ENCODE measurements around the gene ZDHHC1. TPM values are rescaled to one million over a fixed set of nuclear protein-coding genes. Genes with fewer than 3 reads are reported as not detected.

Gene ZDHHC1
- total and polyA plus RNA-seq, 7 donors = 1.7 to 11.0 (median 5.8) TPM

DNA sequence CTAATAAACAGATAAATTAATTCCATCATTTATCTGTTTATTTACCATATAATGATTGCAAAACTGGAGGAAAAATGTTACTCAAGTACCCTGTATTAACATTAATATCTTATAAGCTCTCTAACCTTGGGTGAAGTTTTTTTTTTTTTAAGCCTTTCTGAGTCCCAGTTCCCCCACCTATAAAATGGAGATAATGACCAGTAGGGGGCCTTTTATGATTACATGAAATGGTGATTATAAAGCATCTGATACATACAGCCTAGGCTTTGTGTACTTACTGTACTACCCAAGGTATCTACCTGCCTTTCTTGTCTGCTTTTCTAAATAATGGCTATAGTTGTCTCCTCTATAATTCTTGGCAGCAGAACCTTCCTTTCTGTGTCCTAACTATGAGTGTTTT, 67.1 kb downstream of the ZDHHC1 start:
- intact Hi-C loops (cut with DNase I) = loop anchor here in 1 of 2 donors (2.0 kb wide), 1 partner anchor 68 kb away; the partner anchor contains the start of gene ZDHHC1
- H3K27me3 ChIP-seq (ENCODE audit: insufficient read depth in 3 of 3, low read length in 2 of 3) = no peaks in the 10 kb centered on the region

DNA sequence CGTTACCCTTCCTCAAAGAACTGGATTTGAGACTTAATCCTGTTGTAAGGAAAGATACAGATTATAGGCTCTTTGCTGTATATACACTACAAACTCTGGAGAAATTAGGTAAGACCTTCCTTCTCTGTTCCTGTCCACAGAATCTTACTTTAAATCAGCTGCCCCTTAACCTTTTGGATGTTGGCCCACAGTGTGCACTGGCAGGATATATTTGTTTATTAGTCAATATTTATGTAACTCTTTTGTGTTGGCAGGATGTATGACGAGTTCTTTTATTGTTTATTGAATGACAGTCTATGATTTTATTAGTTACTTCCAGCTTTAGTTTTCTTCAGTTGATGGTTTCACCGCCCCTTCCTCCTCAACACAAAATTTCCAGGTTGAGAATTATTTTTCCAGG, 69.9 kb downstream of the ZDHHC1 start:
- DNase-seq (no peak), ATAC-seq (no peak)
- Histone ChIP-seq H3K9me3 (no peaks in the 10 kb centered on the region), H3K4me1 (no peaks in the 10 kb centered on the region), H3K27me3 (ENCODE audit: insufficient read depth in 3 of 3, low read length in 2 of 3) (no peaks in the 10 kb centered on the region), H3K36me3 (ENCODE audit: insufficient read depth in 1 of 2, low read depth in 1 of 2) (no peaks in the 10 kb centered on the region), H3K27ac (no peak overlapping the region), H3K4me3 (no peak overlapping the region)
- intact Hi-C loops (cut with DNase I) = no loop called here
- WGBS, 3 donors = 75 to 80% (median 79%) methylated on average over 3 of the region's 3 CpGs
- TF ChIP-seq, protein P1, sequence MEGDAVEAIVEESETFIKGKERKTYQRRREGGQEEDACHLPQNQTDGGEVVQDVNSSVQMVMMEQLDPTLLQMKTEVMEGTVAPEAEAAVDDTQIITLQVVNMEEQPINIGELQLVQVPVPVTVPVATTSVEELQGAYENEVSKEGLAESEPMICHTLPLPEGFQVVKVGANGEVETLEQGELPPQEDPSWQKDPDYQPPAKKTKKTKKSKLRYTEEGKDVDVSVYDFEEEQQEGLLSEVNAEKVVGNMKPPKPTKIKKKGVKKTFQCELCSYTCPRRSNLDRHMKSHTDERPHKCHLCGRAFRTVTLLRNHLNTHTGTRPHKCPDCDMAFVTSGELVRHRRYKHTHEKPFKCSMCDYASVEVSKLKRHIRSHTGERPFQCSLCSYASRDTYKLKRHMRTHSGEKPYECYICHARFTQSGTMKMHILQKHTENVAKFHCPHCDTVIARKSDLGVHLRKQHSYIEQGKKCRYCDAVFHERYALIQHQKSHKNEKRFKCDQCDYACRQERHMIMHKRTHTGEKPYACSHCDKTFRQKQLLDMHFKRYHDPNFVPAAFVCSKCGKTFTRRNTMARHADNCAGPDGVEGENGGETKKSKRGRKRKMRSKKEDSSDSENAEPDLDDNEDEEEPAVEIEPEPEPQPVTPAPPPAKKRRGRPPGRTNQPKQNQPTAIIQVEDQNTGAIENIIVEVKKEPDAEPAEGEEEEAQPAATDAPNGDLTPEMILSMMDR (IDR thresholded peaks at IDR 0.05) = no peak

More for the DNA sequence above, 67.1 kb downstream of the ZDHHC1 start:
- H3K9me3 ChIP-seq = no peaks in the 10 kb centered on the region
- no peak overlapping the region for H3K4me3 ChIP-seq
- no peaks in the 10 kb centered on the region for H3K36me3 ChIP-seq (ENCODE audit: insufficient read depth in 1 of 2, low read depth in 1 of 2)
- H3K4me1 ChIP-seq = no peaks in the 10 kb centered on the region
- TF ChIP-seq, protein P1 (IDR thresholded peaks at IDR 0.05) = peak; percentile 54
- H3K27ac ChIP-seq = no peak overlapping the region
- DNase-seq (no peak), ATAC-seq (peak in 2 of 4 donors; percentile 56 to 71)

- Histone ChIP-seq H3K4me3 (no peak overlapping the region), H3K36me3 (ENCODE audit: insufficient read depth in 1 of 2, low read depth in 1 of 2) (no peaks in the 10 kb centered on the region), H3K27me3 (ENCODE audit: insufficient read depth in 3 of 3, low read length in 2 of 3) (no peaks in the 10 kb centered on the region), H3K27ac (no peak overlapping the region), H3K9me3 (no peaks in the 10 kb centered on the region), H3K4me1 (no peaks in the 10 kb centered on the region)
- intact Hi-C loops (cut with DNase I) = no loop called here
- DNase-seq = no peak
- ATAC-seq = no peak
- TF ChIP-seq, protein P1 (IDR thresholded peaks at IDR 0.05) = no peak
- 64 to 77% (median 75%) methylated on average over 1 of the region's 1 CpG for WGBS, 3 donors
These were observed 70.9 kb downstream of the ZDHHC1 start for GRCh38 chr16:67345401-67345800.

Other genes starting within 250 kb of the ZDHHC1 start
- gene NOL3, start 245.9 kb downstream of the ZDHHC1 start, total RNA-seq = 100 to 1,000 TPM in 2 of 4 donors, 10 to 100 TPM in 2; 53.6 to 114 (median 88.0) TPM
- 100 to 1,000 TPM in 1 of 3 donors, 10 to 100 TPM in 2; 90.6 to 133 (median 93.9) TPM for gene NOL3, start 245.9 kb downstream of the ZDHHC1 start, polyA plus RNA-seq
- gene MATCAP1, start 232.5 kb downstream of the ZDHHC1 start, total RNA-seq = 1 to 10 TPM; 5.9 to 8.0 (median 6.6) TPM
- 1 to 10 TPM; 4.2 to 9.7 (median 4.5) TPM for gene MATCAP1, start 232.5 kb downstream of the ZDHHC1 start, polyA plus RNA-seq
- gene EXOC3L1, start 226.3 kb downstream of the ZDHHC1 start, total RNA-seq = 1 to 10 TPM in 3 of 4 donors, under 1 TPM in 1; 0.91 to 1.9 (median 1.2) TPM
- gene EXOC3L1, start 226.3 kb downstream of the ZDHHC1 start, polyA plus RNA-seq = 1 to 10 TPM in 1 of 3 donors, under 1 TPM in 2; 0.84 to 3.4 (median 0.97) TPM
- gene E2F4, start 224.3 kb downstream of the ZDHHC1 start, total RNA-seq = 10 to 100 TPM; 22.6 to 56.2 (median 45.9) TPM
- 100 to 1,000 TPM in 1 of 3 donors, 10 to 100 TPM in 2; 45.0 to 106 (median 67.3) TPM for gene E2F4, start 224.3 kb downstream of the ZDHHC1 start, polyA plus RNA-seq
- gene ELMO3, start 217.3 kb downstream of the ZDHHC1 start, total RNA-seq = under 1 TPM; 0.26 to 0.79 (median 0.42) TPM
- gene ELMO3, start 217.3 kb downstream of the ZDHHC1 start, polyA plus RNA-seq = under 1 TPM; 0.35 to 0.82 (median 0.53) TPM
- 10 to 100 TPM; 10.1 to 32.7 (median 20.5) TPM for gene TMEM208, start 189.3 kb downstream of the ZDHHC1 start, total RNA-seq
- 100 to 1,000 TPM in 1 of 3 donors, 10 to 100 TPM in 2; 64.3 to 111 (median 91.9) TPM for gene TMEM208, start 189.3 kb downstream of the ZDHHC1 start, polyA plus RNA-seq
- 100 to 1,000 TPM in 3 of 4 donors, 10 to 100 TPM in 1; 61.5 to 154 (median 124) TPM for gene FHOD1, start 169.0 kb downstream of the ZDHHC1 start, total RNA-seq
- gene FHOD1, start 169.0 kb downstream of the ZDHHC1 start, polyA plus RNA-seq = 10 to 100 TPM; 16.9 to 48.7 (median 27.2) TPM
- gene SLC9A5, start 167.5 kb downstream of the ZDHHC1 start, total RNA-seq = 1 to 10 TPM in 3 of 4 donors, under 1 TPM in 1; 0.59 to 1.7 (median 1.4) TPM
- 1 to 10 TPM in 1 of 3 donors, under 1 TPM in 2; 0.52 to 1.1 (median 0.91) TPM for gene SLC9A5, start 167.5 kb downstream of the ZDHHC1 start, polyA plus RNA-seq
- 1 to 10 TPM in 2 of 4 donors, under 1 TPM in 2; 0.28 to 1.9 (median 1.3) TPM for gene PLEKHG4, start 136.9 kb downstream of the ZDHHC1 start, total RNA-seq
- under 1 TPM; 0.60 to 1.00 (median 0.98) TPM for gene PLEKHG4, start 136.9 kb downstream of the ZDHHC1 start, polyA plus RNA-seq
- gene KCTD19, start 89.7 kb downstream of the ZDHHC1 start, total RNA-seq = not detected
- gene KCTD19, start 89.7 kb downstream of the ZDHHC1 start, polyA plus RNA-seq = under 1 TPM in 1 of 3 donors, not detected in 2; 0.03 TPM
- gene LRRC36, start 89.7 kb downstream of the ZDHHC1 start, total RNA-seq = not detected
- gene LRRC36, start 89.7 kb downstream of the ZDHHC1 start, polyA plus RNA-seq = under 1 TPM; 0.06 to 0.25 (median 0.11) TPM
- 10 to 100 TPM; 14.8 to 36.4 (median 25.7) TPM for gene TPPP3, start 23.0 kb downstream of the ZDHHC1 start, total RNA-seq
- gene TPPP3, start 23.0 kb downstream of the ZDHHC1 start, polyA plus RNA-seq = 10 to 100 TPM in 2 of 3 donors, 1 to 10 TPM in 1; 5.3 to 21.4 (median 17.0) TPM
- under 1 TPM; 0.16 to 0.71 (median 0.39) TPM for gene HSD11B2, start 14.6 kb upstream of the ZDHHC1 start, total RNA-seq
- gene HSD11B2, start 14.6 kb upstream of the ZDHHC1 start, polyA plus RNA-seq = under 1 TPM; 0.11 to 0.35 (median 0.17) TPM
- gene ATP6V0D1, start 64.7 kb upstream of the ZDHHC1 start, total RNA-seq = 100 to 1,000 TPM in 1 of 4 donors, 10 to 100 TPM in 3; 81.2 to 104 (median 87.3) TPM
- 10 to 100 TPM; 60.2 to 92.4 (median 62.8) TPM for gene ATP6V0D1, start 64.7 kb upstream of the ZDHHC1 start, polyA plus RNA-seq
- not detected for gene AGRP, start 67.1 kb upstream of the ZDHHC1 start, total RNA-seq
- gene AGRP, start 67.1 kb upstream of the ZDHHC1 start, polyA plus RNA-seq = not detected
- 10 to 100 TPM; 34.1 to 58.1 (median 49.5) TPM for gene RIPOR1, start 112.4 kb upstream of the ZDHHC1 start, total RNA-seq
- 10 to 100 TPM; 16.5 to 27.4 (median 20.6) TPM for gene RIPOR1, start 112.4 kb upstream of the ZDHHC1 start, polyA plus RNA-seq
- gene CTCF, start 146.0 kb upstream of the ZDHHC1 start, total RNA-seq = 10 to 100 TPM; 22.1 to 26.5 (median 26.0) TPM
- gene CTCF, start 146.0 kb upstream of the ZDHHC1 start, polyA plus RNA-seq = 10 to 100 TPM; 17.7 to 44.7 (median 18.9) TPM
- gene CARMIL2, start 228.7 kb upstream of the ZDHHC1 start, total RNA-seq = 1 to 10 TPM in 1 of 4 donors, under 1 TPM in 2, not detected in 1; 0.59 to 1.1 (median 0.63) TPM
- under 1 TPM; 0.17 to 0.46 (median 0.30) TPM for gene CARMIL2, start 228.7 kb upstream of the ZDHHC1 start, polyA plus RNA-seq
- gene ACD, start 243.8 kb upstream of the ZDHHC1 start, total RNA-seq = 10 to 100 TPM in 1 of 4 donors, 1 to 10 TPM in 3; 4.9 to 10.2 (median 7.4) TPM
- gene ACD, start 243.8 kb upstream of the ZDHHC1 start, polyA plus RNA-seq = 10 to 100 TPM in 2 of 3 donors, 1 to 10 TPM in 1; 8.9 to 16.7 (median 12.6) TPM
- 1 to 10 TPM; 4.9 to 6.8 (median 5.9) TPM for gene PARD6A, start 244.5 kb upstream of the ZDHHC1 start, total RNA-seq
- 10 to 100 TPM in 1 of 3 donors, 1 to 10 TPM in 2; 8.0 to 11.0 (median 9.9) TPM for gene PARD6A, start 244.5 kb upstream of the ZDHHC1 start, polyA plus RNA-seq

Measured in psoas muscle (tissue), 8 donors.